Neuronal stem cell (in vitro differentiated cells): Measurements from ENCODE around the gene HOXC11.

Source experiments
- DNase-seq: peaks from one replicate; pipeline ENCODE4 v3.0.0-alpha.2; 2013; ENCODE audit warnings: low spot score
- H2AFZ ChIP-seq: one replicate; pipeline ENCODE4 v1.6.1; 2013; ENCODE audit warnings: mild to moderate bottlenecking, low read length, inconsistent platforms
- H2AK5ac ChIP-seq: 2 replicates; pipeline ENCODE4 v1.6.1; 2013; ENCODE audit warnings: low read depth, mild to moderate bottlenecking, inconsistent platforms, low read length, moderate library complexity, mixed read lengths
- H2BK120ac ChIP-seq: 2 replicates; pipeline ENCODE4 v1.6.1; 2013; ENCODE audit warnings: low read depth, mild to moderate bottlenecking, inconsistent platforms, low read length, moderate library complexity, mixed read lengths
- H2BK12ac ChIP-seq: one replicate; pipeline ENCODE4 v1.6.1; 2013; ENCODE audit warnings: low read length, inconsistent platforms
- H2BK15ac ChIP-seq: 2 replicates; pipeline ENCODE4 v1.6.1; 2013; ENCODE audit warnings: mild to moderate bottlenecking, low read length, inconsistent platforms, mixed read lengths
- H2BK5ac ChIP-seq: one replicate; pipeline ENCODE4 v1.6.1; 2013; ENCODE audit warnings: inconsistent platforms, mild to moderate bottlenecking, low read length, moderate library complexity
- H3K14ac ChIP-seq: one replicate; pipeline ENCODE4 v1.6.1; 2013; ENCODE audit warnings: low read length, inconsistent platforms
- H3K18ac ChIP-seq: 2 replicates; pipeline ENCODE4 v1.6.1; 2013; ENCODE audit warnings: low read length, inconsistent platforms
- H3K23ac ChIP-seq: 2 replicates; pipeline ENCODE4 v1.6.1; 2013; ENCODE audit warnings: low read depth, mild to moderate bottlenecking, mixed read lengths, low read length, inconsistent platforms; ENCODE audit not compliant: poor library complexity
- H3K27ac ChIP-seq: replicated peaks from 3 replicates; pipeline ENCODE4 v1.5.1; 2013; ENCODE audit warnings: low read length, inconsistent platforms
- H3K27me3 ChIP-seq, 3 experiments: 2 replicates each; pipeline ENCODE4 v1.6.1; 2013; ENCODE audit warnings: low read length in 3 of 3, mild to moderate bottlenecking in 2 of 3, inconsistent platforms in 1 of 3, low read depth in 1 of 3, mixed read lengths in 1 of 3, moderate library complexity in 1 of 3; ENCODE audit not compliant: control insufficient read depth in 3 of 3, insufficient read depth in 3 of 3
- H3K36me3 ChIP-seq, 2 donors: replicated peaks in 1 of 2; 2 replicates each; pipeline ENCODE4 v1.6.1; 2013; ENCODE audit warnings: low read length in 2 of 2; ENCODE audit not compliant: control insufficient read depth in 2 of 2, insufficient read depth in 2 of 2
- H3K4ac ChIP-seq: 2 replicates; pipeline ENCODE4 v1.6.1; 2013; ENCODE audit warnings: inconsistent platforms, mild to moderate bottlenecking, low read length, moderate library complexity
- H3K4me1 ChIP-seq, 2 donors: 1 replicate in 1 of 2; 2 replicates in 1 of 2; pipeline ENCODE4 v1.6.1; 2013; ENCODE audit warnings: low read length in 2 of 2, low read depth in 1 of 2; ENCODE audit not compliant: control insufficient read depth in 2 of 2, insufficient read depth in 1 of 2
- H3K4me2 ChIP-seq: one replicate; pipeline ENCODE4 v1.6.1; 2013; ENCODE audit warnings: mild to moderate bottlenecking, low read length, inconsistent platforms; ENCODE audit not compliant: insufficient read depth, poor library complexity, severe bottlenecking
- H3K4me3 ChIP-seq, 2 donors: 2 replicates each; pipeline ENCODE4 v1.5.1; 2013; ENCODE audit warnings: low read length in 2 of 2, mild to moderate bottlenecking in 2 of 2, inconsistent platforms in 1 of 2, moderate library complexity in 1 of 2
- H3K79me1 ChIP-seq: one replicate; pipeline ENCODE4 v1.6.1; 2013; ENCODE audit warnings: low read depth, mild to moderate bottlenecking, inconsistent platforms, low read length, moderate library complexity
- H3K9ac ChIP-seq: one replicate; pipeline ENCODE4 v1.6.1; 2013; ENCODE audit warnings: mild to moderate bottlenecking, low read depth, low read length, inconsistent platforms; ENCODE audit not compliant: poor library complexity
- H3K9me3 ChIP-seq, 2 donors: replicated peaks in 1 of 2; 2 replicates each; pipeline versions ENCODE3 to v1.6.1; 2013; ENCODE audit warnings: low read length in 2 of 2, mild to moderate bottlenecking in 2 of 2, inconsistent platforms in 1 of 2, low read depth in 1 of 2, mixed read lengths in 1 of 2, moderate library complexity in 1 of 2; ENCODE audit not compliant: control insufficient read depth in 2 of 2, insufficient read depth in 1 of 2
- H4K8ac ChIP-seq: one replicate; pipeline ENCODE4 v1.6.1; 2013; ENCODE audit warnings: low read depth, mild to moderate bottlenecking, inconsistent platforms, low read length, moderate library complexity
- H4K91ac ChIP-seq: one replicate; pipeline ENCODE4 v1.6.1; 2013; ENCODE audit warnings: low read length, low read depth, mild to moderate bottlenecking, inconsistent platforms; ENCODE audit not compliant: poor library complexity
- WGBS, 2 donors: extraction: QIAGEN DNeasy Blood & Tissue Kit; methylation state at CpG; one replicate each; pipeline ENCODE4 v1.1.7; 2013; ENCODE audit warnings: missing lambda C conversion rate in 2 of 2, mixed read lengths in 1 of 2; ENCODE audit not compliant: insufficient read length in 2 of 2, insufficient replicate concordance in 1 of 2; ENCODE audit errors: extremely low coverage in 2 of 2; 5-methylcytosine and 5-hydroxymethylcytosine counted together

The HOXC11 gene

GRCh38 chr12:53988541-53989226 lies 15.8 kb downstream of the HOXC11 start:
- no peak overlapping the region for H3K18ac ChIP-seq
- H3K14ac ChIP-seq, result no peak overlapping the region
- peaks cover 0 to 3% of the 10 kb centered on the region in 2 donors for H3K4me1 ChIP-seq
- H3K23ac ChIP-seq, result no peak overlapping the region
- no peaks in the 10 kb centered on the region for H3K79me1 ChIP-seq
- DNase-seq, result no peak
- no peak overlapping the region for H3K27ac ChIP-seq
- H2AFZ ChIP-seq, result no peak overlapping the region
- no peak overlapping the region for H3K4ac ChIP-seq
- H2BK5ac ChIP-seq, result no peak overlapping the region
- no peak overlapping the region for H4K8ac ChIP-seq
- H2BK15ac ChIP-seq, result no peak overlapping the region
- no peak overlapping the region for H3K9ac ChIP-seq
- H3K4me3 ChIP-seq, result no peak overlapping the region
- no CpG with 5 or more reads among the region's 5 CpGs for WGBS, 2 donors
- H3K9me3 ChIP-seq, result peaks cover 0 to 14% of the 10 kb centered on the region in 2 donors
- no peak overlapping the region for H3K4me2 ChIP-seq
- H3K36me3 ChIP-seq, result no peaks in the 10 kb centered on the region
- H3K27me3 ChIP-seq, result peaks cover 65 to 100% (median 99%) of the 10 kb centered on the region in 3 experiments
- no peak overlapping the region for H4K91ac ChIP-seq
- H2AK5ac ChIP-seq, result no peak overlapping the region
- H2BK12ac ChIP-seq, result no peak overlapping the region
- no peak overlapping the region for H2BK120ac ChIP-seq

- WGBS, 2 donors, result no CpG with 5 or more reads among the region's 28 CpGs
- no peaks in the 10 kb centered on the region for H3K79me1 ChIP-seq
- no peak overlapping the region for H2AK5ac ChIP-seq
- no peak overlapping the region for H3K27ac ChIP-seq
- H2AFZ ChIP-seq, result no peak overlapping the region
- no peak overlapping the region for H4K91ac ChIP-seq
- H3K23ac ChIP-seq, result no peak overlapping the region
- no peak overlapping the region for H2BK5ac ChIP-seq
- H2BK120ac ChIP-seq, result no peak overlapping the region
- peak overlapping the region in 1 of 2 donors; percentile 39 for H3K4me3 ChIP-seq
- H3K27me3 ChIP-seq, result peaks cover 65 to 100% (median 99%) of the 10 kb centered on the region in 3 experiments
- peaks cover 0 to 10% of the 10 kb centered on the region in 2 donors for H3K9me3 ChIP-seq
- no peak overlapping the region for H2BK15ac ChIP-seq
- H3K18ac ChIP-seq, result no peak overlapping the region
- no peak overlapping the region for H3K4me2 ChIP-seq
- H3K4me1 ChIP-seq, result peaks cover 0 to 3% of the 10 kb centered on the region in 2 donors
- H3K14ac ChIP-seq, result no peak overlapping the region
- DNase-seq, result no peak
- no peak overlapping the region for H3K9ac ChIP-seq
- H2BK12ac ChIP-seq, result no peak overlapping the region
- no peaks in the 10 kb centered on the region for H3K36me3 ChIP-seq
- H3K4ac ChIP-seq, result no peak overlapping the region
- H4K8ac ChIP-seq, result no peak overlapping the region
Measured at GRCh38 chr12:53989227-53990113, 16.5 kb downstream of the HOXC11 start.

- peaks cover 70 to 100% (median 100%) of the 10 kb centered on the region in 3 experiments for H3K27me3 ChIP-seq
- no peak overlapping the region for H2BK15ac ChIP-seq
- no peak overlapping the region for H2AFZ ChIP-seq
- no peak overlapping the region for H2BK120ac ChIP-seq
- H3K9ac ChIP-seq, result no peak overlapping the region
- no peak overlapping the region for H2AK5ac ChIP-seq
- H4K91ac ChIP-seq, result no peak overlapping the region
- no peak overlapping the region for H3K18ac ChIP-seq
- H2BK5ac ChIP-seq, result no peak overlapping the region
- no peak overlapping the region for H3K14ac ChIP-seq
- no peaks in the 10 kb centered on the region for H3K36me3 ChIP-seq
- no peak overlapping the region for H3K4me3 ChIP-seq
- peak overlapping the region; percentile 25 for H3K23ac ChIP-seq
- H4K8ac ChIP-seq, result no peak overlapping the region
- no peak overlapping the region for H3K4me2 ChIP-seq
- no peak overlapping the region for H3K4ac ChIP-seq
- peaks cover 0 to 5% of the 10 kb centered on the region in 2 donors for H3K9me3 ChIP-seq
- no peak for DNase-seq
- no peaks in the 10 kb centered on the region for H3K79me1 ChIP-seq
- H3K27ac ChIP-seq, result no peak overlapping the region
- no peak overlapping the region for H2BK12ac ChIP-seq
- no CpG with 5 or more reads among the region's 27 CpGs for WGBS, 2 donors
- peaks cover 0 to under 1% of the 10 kb centered on the region in 2 donors for H3K4me1 ChIP-seq
Measured at GRCh38 chr12:53990311-53991076, 17.6 kb downstream of the HOXC11 start.
